ENCODE measurements around the gene RAPGEF2.
"Not testable (repeated sequence)": the region's sequence is repeated elsewhere in the genome, so short reads cannot be mapped to it uniquely, and the experiment has no call there.

RAPGEF2 gene

GRCh38 chr4:159163521-159163920 lies 60.6 kb downstream of the RAPGEF2 start:
- no peak for DNase-seq

DNA sequence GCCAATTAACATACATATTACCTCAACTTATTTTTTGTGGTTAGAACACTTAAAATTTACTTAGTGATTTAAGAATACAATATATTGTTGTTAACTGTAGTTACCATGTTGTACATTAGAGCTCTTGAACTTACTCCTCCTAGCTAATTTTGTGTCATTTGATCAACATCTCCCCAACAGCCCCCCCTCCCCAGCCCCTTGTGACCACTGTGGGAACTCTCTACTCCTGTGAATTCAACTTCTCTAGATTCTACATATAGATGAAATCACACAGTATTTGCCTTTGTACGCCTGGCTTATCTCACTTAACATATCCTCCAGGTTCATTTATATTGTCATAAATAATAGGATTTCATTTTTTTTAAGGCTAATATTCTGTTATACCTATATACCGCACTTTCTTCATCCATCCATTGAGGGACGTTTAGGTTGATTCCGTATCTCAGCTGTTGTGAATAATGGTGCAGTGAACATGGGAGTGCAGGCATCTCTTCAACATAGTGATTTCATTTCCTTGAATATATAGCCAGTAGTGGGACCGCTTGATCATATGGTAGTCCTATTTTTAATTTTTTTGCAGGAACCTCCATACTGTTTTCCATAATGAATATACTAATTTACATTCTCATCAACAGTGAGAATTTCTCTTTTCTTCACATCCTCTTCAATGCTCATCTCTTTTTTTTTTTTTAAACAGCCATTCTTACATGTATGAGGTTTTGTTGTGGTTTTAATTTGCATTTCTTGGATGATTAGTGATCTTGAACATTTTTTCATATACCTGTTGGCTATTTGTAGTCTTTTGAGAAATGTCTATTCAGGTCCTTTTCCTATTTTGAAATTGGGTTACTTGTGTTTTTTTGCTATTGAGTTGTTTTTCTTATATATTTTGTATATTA lies 66.8 kb downstream of the RAPGEF2 start:
- DNase-seq, result no peak

DNA sequence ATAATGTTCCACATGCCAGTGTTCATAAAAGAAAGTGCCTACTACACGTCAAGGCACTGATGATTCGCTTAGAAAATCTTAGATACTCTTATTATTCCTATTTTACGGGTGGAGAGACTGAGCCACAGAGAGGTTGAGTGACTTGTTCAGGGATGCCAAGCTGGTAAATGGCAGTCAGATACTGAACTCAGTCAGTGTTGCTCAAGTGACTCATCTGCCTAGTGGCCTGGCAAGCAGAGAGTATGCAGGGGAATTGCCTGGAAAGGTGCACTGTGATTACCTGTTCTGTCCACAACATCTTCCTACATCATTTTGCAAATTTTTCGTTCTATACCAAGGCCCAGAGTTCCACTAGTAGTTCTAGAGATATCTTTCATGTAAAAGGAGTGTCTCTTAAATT lies 68.4 kb downstream of the RAPGEF2 start:
- DNase-seq, result no peak

- DNase-seq, result no peak
Measured at GRCh38 chr4:159173886-159174285, 71.0 kb downstream of the RAPGEF2 start.

DNA sequence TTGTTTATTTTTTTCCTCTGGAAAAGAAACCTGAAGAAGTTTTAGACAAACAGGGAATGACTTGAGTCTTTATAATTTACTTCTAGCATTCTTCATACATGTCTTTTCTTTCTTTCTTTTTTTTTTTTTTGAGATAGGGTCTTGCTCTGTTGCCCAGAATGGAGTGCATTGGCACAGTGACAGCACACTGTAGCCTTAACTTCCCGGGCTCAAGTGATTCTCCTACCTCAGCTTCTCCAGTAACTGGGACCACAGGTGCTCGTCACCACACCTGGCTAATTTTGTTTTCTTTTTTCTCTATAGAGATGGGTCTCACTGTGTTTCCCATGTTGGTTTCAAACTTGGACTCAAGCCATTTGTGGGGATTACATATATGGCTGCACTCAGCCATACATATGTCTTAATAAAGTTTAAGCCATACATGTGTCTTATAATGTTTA lies 71.8 kb downstream of the RAPGEF2 start:
- DNase-seq, result no peak

GRCh38 chr4:159175085-159175988 lies 72.5 kb downstream of the RAPGEF2 start:
- DNase-seq, result peak; percentile 92

- DNase-seq, result no peak
Measured at GRCh38 chr4:159175989-159176375, 73.1 kb downstream of the RAPGEF2 start.

DNA sequence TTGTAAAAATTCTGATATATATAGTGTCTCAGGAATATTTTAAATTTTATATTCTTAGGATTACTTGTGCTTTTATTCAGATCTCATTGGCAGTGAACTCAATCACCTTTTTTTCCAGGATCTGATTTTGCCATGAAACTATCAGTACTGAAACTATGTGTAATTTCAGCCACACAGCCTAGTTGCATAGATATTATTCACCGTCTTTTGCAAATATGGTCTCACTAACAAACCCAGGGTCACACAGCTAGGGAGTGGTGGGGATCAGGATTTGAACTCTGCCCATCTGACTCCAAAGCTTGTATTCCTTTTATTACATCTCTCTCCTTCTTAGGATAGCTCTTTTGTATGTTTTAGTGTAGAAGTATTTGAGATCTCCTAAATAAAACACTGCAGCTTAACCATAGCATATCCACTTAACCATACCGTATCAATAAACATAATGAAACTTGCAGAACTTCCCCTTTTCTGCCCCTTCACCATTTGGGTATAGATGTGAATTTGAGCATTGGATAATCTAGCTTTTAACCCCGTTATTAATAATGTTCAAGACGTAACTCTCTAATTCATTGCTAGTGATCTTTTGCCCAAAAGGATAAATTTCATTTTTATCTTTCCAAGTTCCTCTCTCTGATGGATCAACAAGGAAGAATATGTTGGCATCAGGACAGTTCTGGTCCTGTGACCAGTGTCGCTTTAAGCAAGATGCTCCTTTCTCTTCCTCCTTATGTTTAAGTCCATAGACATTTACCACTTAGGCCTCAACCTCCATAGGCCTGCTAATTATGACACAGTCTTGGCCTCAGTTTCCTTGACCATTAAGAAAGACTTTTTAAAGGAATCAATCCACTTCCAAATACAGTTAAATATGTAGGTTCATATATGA lies 74.6 kb downstream of the RAPGEF2 start:
- peak; percentile 59 for DNase-seq

DNA sequence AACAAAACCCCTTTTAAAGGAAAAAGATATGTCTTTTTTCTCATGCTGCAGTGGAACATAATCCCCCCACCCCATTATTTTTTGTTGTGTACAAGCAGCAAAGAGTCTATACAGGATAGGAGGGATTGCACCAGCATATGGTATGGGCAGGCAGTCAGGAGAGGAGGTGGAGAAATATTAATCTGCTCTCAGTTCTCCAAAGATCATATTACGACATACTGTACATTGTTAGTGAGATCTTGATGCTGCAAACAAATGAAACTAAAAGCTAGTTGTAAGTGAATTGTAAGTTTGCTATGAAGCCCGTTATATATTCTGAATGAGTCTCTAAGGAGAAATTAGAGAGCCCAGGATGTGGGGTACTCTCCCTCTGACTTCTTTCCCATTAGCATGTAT lies 75.3 kb downstream of the RAPGEF2 start:
- DNase-seq, result peak; percentile 62

- no peak for DNase-seq
Measured at GRCh38 chr4:159178979-159179969, 76.4 kb downstream of the RAPGEF2 start.

DNA sequence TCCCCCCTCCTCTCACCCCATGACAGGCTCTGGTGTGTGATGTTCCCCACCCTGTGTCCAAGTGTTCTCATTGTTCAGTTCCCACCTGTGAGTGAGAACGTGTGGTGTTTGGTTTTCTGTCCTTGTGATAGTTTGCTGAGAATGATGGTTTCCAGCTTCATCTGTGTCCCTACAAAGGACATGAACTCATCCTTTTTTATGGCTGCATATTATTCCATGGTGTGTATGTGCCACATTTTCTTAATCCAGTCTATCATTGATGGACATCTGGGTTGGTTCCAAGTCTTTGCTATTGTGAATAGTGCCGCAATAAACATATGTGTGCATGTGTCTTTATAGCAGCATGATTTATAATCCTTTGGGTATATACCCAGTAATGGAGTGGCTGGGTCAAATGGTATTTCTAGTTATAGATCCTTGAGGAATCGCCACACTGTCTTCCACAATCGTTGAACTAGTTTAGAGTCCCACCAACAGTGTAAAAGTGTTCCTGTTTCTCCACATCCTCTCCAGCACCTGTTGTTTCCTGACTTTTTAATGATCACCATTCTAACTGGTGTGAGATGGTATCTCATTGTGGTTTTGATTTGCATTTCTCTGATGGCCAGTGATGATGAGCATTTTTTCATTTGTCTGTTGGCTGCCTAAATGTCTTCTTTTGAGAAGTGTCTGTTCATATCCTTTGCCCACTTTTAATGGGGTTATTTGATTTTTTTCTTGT lies 81.2 kb downstream of the RAPGEF2 start:
- not testable (repeated sequence) for DNase-seq

DNA sequence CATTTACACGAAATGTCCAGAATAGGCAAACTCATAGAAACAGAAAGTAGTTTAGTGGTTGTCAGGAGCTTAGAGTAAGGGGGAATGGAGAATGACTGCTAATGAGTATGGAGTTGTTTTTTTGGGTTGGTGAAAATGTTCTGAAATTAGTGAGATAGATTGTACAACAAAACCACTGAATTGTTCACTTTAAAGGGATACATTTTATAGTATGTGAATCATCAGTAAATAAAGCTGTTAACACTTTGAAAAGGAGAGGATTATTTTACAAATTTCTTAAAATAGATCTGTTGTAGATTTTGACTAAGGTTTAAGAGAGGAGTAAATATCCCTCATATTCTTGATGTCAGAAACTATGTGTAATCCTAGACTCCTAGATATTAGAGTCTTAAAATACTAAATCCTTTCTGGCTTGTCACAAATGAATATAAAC lies 82.7 kb downstream of the RAPGEF2 start:
- no peak for DNase-seq

- DNase-seq, result no peak
Measured at GRCh38 chr4:159188646-159189045, 85.8 kb downstream of the RAPGEF2 start.

- DNase-seq, result no peak
Measured at GRCh38 chr4:159190651-159191050, 87.8 kb downstream of the RAPGEF2 start.

DNA sequence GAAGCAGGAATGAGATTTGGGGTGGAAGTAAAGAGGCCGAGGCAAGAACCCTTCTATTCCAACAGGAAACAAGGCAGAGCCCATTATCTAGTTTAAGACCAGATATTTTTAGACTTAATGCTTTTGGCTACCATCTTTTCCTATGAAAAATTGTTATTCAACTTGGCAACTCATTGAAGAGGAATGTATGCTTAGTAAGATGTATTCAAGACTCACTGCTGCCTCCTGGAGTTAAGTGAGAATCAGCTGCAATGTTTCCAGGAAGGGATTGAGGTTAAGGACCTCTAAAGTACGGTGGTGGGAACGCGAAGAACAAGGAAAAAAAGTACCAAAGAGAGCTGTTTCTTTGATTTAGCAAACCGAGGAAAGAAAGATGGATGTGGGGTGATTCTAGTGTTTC lies 89.1 kb downstream of the RAPGEF2 start:
- peak; percentile 62 for DNase-seq

- DNase-seq, result peak; percentile 57
Measured at GRCh38 chr4:159193046-159193620, 90.3 kb downstream of the RAPGEF2 start.

- DNase-seq, result peak; percentile 91
Measured at GRCh38 chr4:159195361-159195769, 92.5 kb downstream of the RAPGEF2 start.

DNA sequence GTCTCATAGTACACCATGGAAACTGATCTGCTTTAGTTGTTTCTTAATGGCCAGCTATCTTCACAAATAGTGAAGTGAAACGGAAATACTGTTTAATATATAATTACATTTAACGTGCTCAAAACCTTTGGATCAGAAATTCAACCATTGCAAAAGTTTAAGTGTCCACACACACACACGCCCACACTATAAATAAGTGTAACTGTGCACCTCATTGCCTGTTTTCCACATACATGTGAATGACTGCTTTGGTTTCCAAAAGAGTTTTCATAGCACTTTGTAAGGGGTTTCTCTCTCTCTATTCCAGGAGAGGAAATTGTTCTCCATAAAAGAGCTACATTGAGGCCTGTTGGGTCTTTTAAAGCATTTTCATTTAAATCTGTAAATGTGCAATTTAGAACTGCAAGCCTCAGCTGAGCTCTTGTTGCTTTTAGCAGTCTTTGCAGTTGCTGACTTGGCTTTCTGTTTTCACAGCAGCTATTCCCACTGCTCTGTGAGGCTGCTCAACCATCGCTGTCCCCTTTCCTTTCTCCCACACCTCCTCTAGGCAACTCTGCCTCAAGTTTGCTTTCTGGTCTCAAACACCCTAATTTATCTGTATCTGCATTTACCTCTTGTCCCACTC lies 94.5 kb downstream of the RAPGEF2 start:
- DNase-seq, result no peak

DNA sequence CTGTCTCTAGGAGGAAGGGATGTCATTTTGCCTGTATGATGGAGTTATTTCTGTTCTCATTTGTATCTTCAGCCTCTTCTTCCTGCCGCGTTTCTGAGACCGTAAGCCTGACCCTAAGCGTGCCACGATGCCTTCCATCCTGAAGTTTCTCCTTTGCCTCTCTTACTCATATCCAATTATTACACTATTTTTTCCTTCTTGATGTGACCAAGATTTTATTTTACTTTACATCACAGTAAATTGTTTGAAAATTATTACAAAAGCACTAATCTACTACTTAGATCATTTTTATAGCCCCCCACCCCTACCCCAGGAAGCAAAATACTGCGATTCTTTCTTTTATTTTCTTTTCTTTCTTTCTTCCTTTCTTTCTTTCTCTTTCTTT lies 95.0 kb downstream of the RAPGEF2 start:
- DNase-seq, result no peak

GRCh38 chr4:159199826-159200225 lies 96.9 kb downstream of the RAPGEF2 start:
- DNase-seq, result no peak

Measured in hematopoietic multipotent progenitor cell treated with erythropoietin and hydrocortisone succinate and interleukin-3 and kit ligand, for 4 days (in vitro differentiated cells).